Measurements from ENCODE around the gene RFX2.

Gene RFX2

DNA sequence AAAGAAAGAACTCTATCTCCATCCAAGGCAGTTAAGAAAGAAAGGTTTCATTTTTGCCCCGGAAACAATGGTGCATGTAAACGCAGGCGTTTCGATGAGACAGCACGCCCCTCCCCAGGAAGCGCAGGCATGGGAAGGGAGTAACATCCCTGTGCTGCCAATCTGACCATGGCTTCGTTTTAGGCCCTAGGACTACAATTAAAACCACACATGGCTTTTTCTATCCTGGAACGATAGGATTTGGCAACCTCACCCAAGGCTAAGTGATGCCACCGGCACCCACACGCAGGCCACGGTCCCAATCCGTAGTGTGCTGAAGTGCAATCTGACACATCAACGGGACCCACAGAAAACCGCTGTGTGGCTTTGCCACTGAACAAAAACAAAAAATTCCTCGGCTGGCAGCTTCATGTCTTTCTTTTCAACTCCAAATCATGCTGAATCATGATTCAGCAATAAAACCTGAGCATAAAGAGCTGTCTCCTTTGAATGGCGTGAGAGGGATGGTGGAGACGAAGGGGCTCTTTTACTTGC, 156.6 kb downstream of the RFX2 start:
- Histone ChIP-seq H2AK5ac (ENCODE audit: low read depth, low read length) (no peak overlapping the region), H4K91ac (ENCODE audit: low read depth, low read length, poor library complexity) (no peak overlapping the region), H3K4me3 (ENCODE audit: low read length in 2 of 2) (no peak overlapping the region), H3K9ac (ENCODE audit: low read depth, low read length, poor library complexity) (no peak overlapping the region), H3K27ac (replicated peaks; ENCODE audit: low read length) (no peak overlapping the region), H3K27me3 (ENCODE audit: control insufficient read depth in 3 of 3, insufficient read depth in 3 of 3, low read depth in 1 of 3, low read length in 3 of 3) (no peaks in the 10 kb centered on the region), H3K79me1 (ENCODE audit: low read depth, low read length) (peaks cover 12% of the 10 kb centered on the region), H3K4me1 (ENCODE audit: control insufficient read depth in 2 of 2, insufficient read depth in 1 of 2, low read depth in 1 of 2, low read length in 2 of 2) (peaks cover 44 to 49% of the 10 kb centered on the region in 2 donors), H2BK15ac (ENCODE audit: low read length) (no peak overlapping the region), H3K36me3 (replicated peaks in 1 of 2; ENCODE audit: control insufficient read depth in 2 of 2, insufficient read depth in 2 of 2, low read length in 2 of 2) (peaks cover 0 to 31% of the 10 kb centered on the region in 2 donors), H3K18ac (ENCODE audit: low read length) (no peak overlapping the region), H3K4me2 (ENCODE audit: insufficient read depth, low read length, poor library complexity, severe bottlenecking) (no peak overlapping the region), H3K23ac (ENCODE audit: low read depth, low read length, poor library complexity) (no peak overlapping the region), H3K9me3 (replicated peaks in 1 of 2; ENCODE audit: control insufficient read depth in 2 of 2, insufficient read depth in 1 of 2, low read depth in 1 of 2, low read length in 2 of 2) (no peaks in the 10 kb centered on the region), H4K8ac (ENCODE audit: low read depth, low read length) (no peak overlapping the region), H3K14ac (ENCODE audit: low read length) (no peak overlapping the region), H2BK5ac (ENCODE audit: low read length) (no peak overlapping the region), H2BK12ac (ENCODE audit: low read length) (no peak overlapping the region), H2BK120ac (ENCODE audit: low read depth, low read length) (no peak overlapping the region), H3K4ac (ENCODE audit: low read length) (no peak overlapping the region), H2AFZ (ENCODE audit: low read length) (no peak overlapping the region)
- DNase-seq (ENCODE audit: low spot score): no peak
- no CpG with 5 or more reads among the region's 17 CpGs for WGBS, 2 donors (ENCODE audit: extremely low coverage in 2 of 2, insufficient read length in 2 of 2, insufficient replicate concordance in 1 of 2)

DNA sequence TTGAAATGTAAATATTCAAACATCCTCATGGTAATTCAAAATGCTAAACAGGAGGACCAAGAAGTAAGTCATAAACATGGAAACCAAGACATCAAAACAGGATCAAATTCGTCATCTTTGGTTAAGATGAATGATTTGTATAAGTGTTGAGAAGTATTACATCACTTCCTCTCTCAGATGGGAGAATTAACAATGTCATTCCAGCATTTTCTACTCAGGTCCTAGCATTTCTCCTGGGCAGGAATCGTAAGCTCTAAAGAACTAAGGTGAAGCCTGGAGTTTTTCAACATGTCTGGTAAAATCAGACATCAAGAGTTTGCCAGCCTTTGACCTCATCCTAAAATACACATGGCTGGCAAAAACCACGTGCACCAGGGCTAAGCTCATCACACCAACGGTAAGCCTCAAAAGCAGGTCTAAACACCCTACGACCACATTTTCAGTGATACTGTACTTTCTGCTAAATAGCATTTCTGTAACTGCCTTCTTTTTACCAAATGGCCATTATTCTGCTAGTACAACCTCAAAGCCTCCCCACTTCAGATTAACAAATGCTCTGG, 157.2 kb downstream of the RFX2 start:
- Histone ChIP-seq H3K27ac (replicated peaks; ENCODE audit: low read length) (no peak overlapping the region), H2BK15ac (ENCODE audit: low read length) (no peak overlapping the region), H4K8ac (ENCODE audit: low read depth, low read length) (no peak overlapping the region), H3K14ac (ENCODE audit: low read length) (no peak overlapping the region), H2AFZ (ENCODE audit: low read length) (no peak overlapping the region), H2BK12ac (ENCODE audit: low read length) (no peak overlapping the region), H3K36me3 (replicated peaks in 1 of 2; ENCODE audit: control insufficient read depth in 2 of 2, insufficient read depth in 2 of 2, low read length in 2 of 2) (peaks cover 0 to 31% of the 10 kb centered on the region in 2 donors), H3K18ac (ENCODE audit: low read length) (no peak overlapping the region), H3K23ac (ENCODE audit: low read depth, low read length, poor library complexity) (no peak overlapping the region), H3K27me3 (ENCODE audit: control insufficient read depth in 3 of 3, insufficient read depth in 3 of 3, low read depth in 1 of 3, low read length in 3 of 3) (no peaks in the 10 kb centered on the region), H3K4me1 (ENCODE audit: control insufficient read depth in 2 of 2, insufficient read depth in 1 of 2, low read depth in 1 of 2, low read length in 2 of 2) (peaks cover 38 to 42% of the 10 kb centered on the region in 2 donors), H3K79me1 (ENCODE audit: low read depth, low read length) (peaks cover 12% of the 10 kb centered on the region), H3K9me3 (replicated peaks in 1 of 2; ENCODE audit: control insufficient read depth in 2 of 2, insufficient read depth in 1 of 2, low read depth in 1 of 2, low read length in 2 of 2) (no peaks in the 10 kb centered on the region), H2BK5ac (ENCODE audit: low read length) (no peak overlapping the region), H2BK120ac (ENCODE audit: low read depth, low read length) (no peak overlapping the region), H3K4me2 (ENCODE audit: insufficient read depth, low read length, poor library complexity, severe bottlenecking) (no peak overlapping the region), H4K91ac (ENCODE audit: low read depth, low read length, poor library complexity) (no peak overlapping the region), H3K4ac (ENCODE audit: low read length) (no peak overlapping the region), H3K4me3 (ENCODE audit: low read length in 2 of 2) (no peak overlapping the region), H2AK5ac (ENCODE audit: low read depth, low read length) (no peak overlapping the region), H3K9ac (ENCODE audit: low read depth, low read length, poor library complexity) (no peak overlapping the region)
- no CpG with 5 or more reads among the region's 5 CpGs for WGBS, 2 donors (ENCODE audit: extremely low coverage in 2 of 2, insufficient read length in 2 of 2, insufficient replicate concordance in 1 of 2)
- DNase-seq (ENCODE audit: low spot score): no peak

DNA sequence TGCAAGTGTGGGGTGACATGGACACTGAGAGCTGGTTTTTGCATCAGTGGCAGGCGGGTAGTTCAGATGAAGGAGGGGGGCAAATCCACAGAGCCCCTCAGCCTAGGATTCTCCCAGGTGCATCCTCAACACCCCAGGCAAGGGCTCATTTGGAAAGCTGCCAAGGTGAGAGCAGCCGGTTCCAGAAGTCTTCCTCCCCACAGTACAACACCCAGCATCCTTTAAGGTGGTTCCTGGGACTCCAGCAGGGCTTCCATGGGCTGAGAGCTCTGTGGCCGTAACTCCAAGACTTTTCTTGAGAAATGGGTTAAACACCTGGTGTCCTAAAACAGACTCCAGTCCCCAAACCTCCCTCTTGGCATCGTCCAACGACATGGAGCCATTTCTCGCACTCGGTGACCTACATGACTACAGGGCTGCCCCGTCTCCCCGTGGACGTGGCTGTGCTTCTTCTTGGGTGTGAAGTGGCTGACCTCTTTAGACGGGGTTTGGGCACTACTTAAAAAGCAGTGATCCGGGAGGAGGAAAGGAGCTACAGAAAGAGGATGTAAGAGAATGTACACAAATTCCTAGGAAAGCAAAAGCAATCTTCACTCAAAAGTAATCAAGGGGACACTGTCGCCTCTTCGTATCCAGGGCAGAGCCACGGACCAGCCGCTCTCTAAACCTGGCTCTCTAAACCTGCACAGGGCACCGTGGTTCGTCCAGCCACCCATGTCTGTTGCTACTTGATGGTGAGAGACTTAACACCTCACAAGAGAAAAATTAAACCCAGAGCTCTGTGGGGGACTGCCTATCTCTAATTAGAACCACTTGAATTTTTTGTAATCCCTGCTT, 157.9 kb downstream of the RFX2 start:
- no peak overlapping the region for H3K4ac ChIP-seq (ENCODE audit: low read length)
- no peak overlapping the region for H3K9ac ChIP-seq (ENCODE audit: low read depth, low read length, poor library complexity)
- no peaks in the 10 kb centered on the region for H3K27me3 ChIP-seq (ENCODE audit: control insufficient read depth in 3 of 3, insufficient read depth in 3 of 3, low read depth in 1 of 3, low read length in 3 of 3)
- WGBS, 2 donors (ENCODE audit: extremely low coverage in 2 of 2, insufficient read length in 2 of 2, insufficient replicate concordance in 1 of 2): no CpG with 5 or more reads among the region's 18 CpGs
- H3K27ac ChIP-seq (replicated peaks; ENCODE audit: low read length): no peak overlapping the region
- H3K18ac ChIP-seq (ENCODE audit: low read length): no peak overlapping the region
- H2AK5ac ChIP-seq (ENCODE audit: low read depth, low read length): no peak overlapping the region
- peaks cover 14% of the 10 kb centered on the region for H3K79me1 ChIP-seq (ENCODE audit: low read depth, low read length)
- peaks cover 36 to 42% of the 10 kb centered on the region in 2 donors for H3K4me1 ChIP-seq (ENCODE audit: control insufficient read depth in 2 of 2, insufficient read depth in 1 of 2, low read depth in 1 of 2, low read length in 2 of 2)
- no peak overlapping the region for H2BK120ac ChIP-seq (ENCODE audit: low read depth, low read length)
- H2AFZ ChIP-seq (ENCODE audit: low read length): no peak overlapping the region
- no peaks in the 10 kb centered on the region for H3K9me3 ChIP-seq (replicated peaks in 1 of 2; ENCODE audit: control insufficient read depth in 2 of 2, insufficient read depth in 1 of 2, low read depth in 1 of 2, low read length in 2 of 2)
- no peak overlapping the region for H2BK5ac ChIP-seq (ENCODE audit: low read length)
- H2BK12ac ChIP-seq (ENCODE audit: low read length): no peak overlapping the region
- H2BK15ac ChIP-seq (ENCODE audit: low read length): no peak overlapping the region
- H4K8ac ChIP-seq (ENCODE audit: low read depth, low read length): no peak overlapping the region
- peak overlapping the region; percentile 5 for H3K23ac ChIP-seq (ENCODE audit: low read depth, low read length, poor library complexity)
- no peak overlapping the region for H4K91ac ChIP-seq (ENCODE audit: low read depth, low read length, poor library complexity)
- H3K36me3 ChIP-seq (replicated peaks in 1 of 2; ENCODE audit: control insufficient read depth in 2 of 2, insufficient read depth in 2 of 2, low read length in 2 of 2): peaks cover 0 to 34% of the 10 kb centered on the region in 2 donors
- no peak overlapping the region for H3K4me3 ChIP-seq (ENCODE audit: low read length in 2 of 2)
- no peak overlapping the region for H3K14ac ChIP-seq (ENCODE audit: low read length)
- no peak overlapping the region for H3K4me2 ChIP-seq (ENCODE audit: insufficient read depth, low read length, poor library complexity, severe bottlenecking)
- no peak for DNase-seq (ENCODE audit: low spot score)

DNA sequence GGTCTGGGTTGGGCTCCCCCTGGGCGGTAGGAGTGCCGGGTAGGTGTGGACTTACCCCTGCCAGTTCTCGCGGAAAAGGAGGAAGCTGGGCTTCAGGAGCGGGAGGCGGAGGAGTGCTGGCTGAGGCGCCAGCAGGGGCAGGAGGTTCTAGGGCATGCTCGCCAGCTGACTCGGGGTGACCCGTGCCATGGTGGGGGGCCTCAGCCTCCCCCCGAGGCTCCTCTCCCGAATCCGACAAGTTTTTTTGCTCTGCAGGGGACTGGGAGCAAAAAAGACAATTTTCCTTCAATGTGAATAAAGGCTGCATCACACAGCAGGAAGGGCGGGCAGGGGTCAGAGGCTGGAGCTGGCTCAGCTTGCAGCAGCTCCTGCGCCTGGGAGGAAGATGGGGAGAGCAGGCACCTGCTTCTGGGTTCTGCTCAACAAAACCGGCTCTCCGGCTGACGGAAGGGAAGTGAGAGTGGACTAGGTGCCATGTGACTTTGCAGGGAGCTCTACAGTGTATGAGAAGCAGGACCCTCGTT, 158.9 kb downstream of the RFX2 start:
- Histone ChIP-seq H3K9ac (ENCODE audit: low read depth, low read length, poor library complexity) (no peak overlapping the region), H3K4me1 (ENCODE audit: control insufficient read depth in 2 of 2, insufficient read depth in 1 of 2, low read depth in 1 of 2, low read length in 2 of 2) (peaks cover 37 to 44% of the 10 kb centered on the region in 2 donors), H4K8ac (ENCODE audit: low read depth, low read length) (no peak overlapping the region), H3K79me1 (ENCODE audit: low read depth, low read length) (peaks cover 17% of the 10 kb centered on the region), H3K18ac (ENCODE audit: low read length) (peak overlapping the region; percentile 11), H3K14ac (ENCODE audit: low read length) (no peak overlapping the region), H2BK15ac (ENCODE audit: low read length) (no peak overlapping the region), H2BK120ac (ENCODE audit: low read depth, low read length) (no peak overlapping the region), H3K27me3 (ENCODE audit: control insufficient read depth in 3 of 3, insufficient read depth in 3 of 3, low read depth in 1 of 3, low read length in 3 of 3) (no peaks in the 10 kb centered on the region), H3K36me3 (replicated peaks in 1 of 2; ENCODE audit: control insufficient read depth in 2 of 2, insufficient read depth in 2 of 2, low read length in 2 of 2) (peaks cover 0 to 34% of the 10 kb centered on the region in 2 donors), H3K4me2 (ENCODE audit: insufficient read depth, low read length, poor library complexity, severe bottlenecking) (no peak overlapping the region), H4K91ac (ENCODE audit: low read depth, low read length, poor library complexity) (no peak overlapping the region), H3K4ac (ENCODE audit: low read length) (no peak overlapping the region), H2BK12ac (ENCODE audit: low read length) (no peak overlapping the region), H3K27ac (replicated peaks; ENCODE audit: low read length) (no peak overlapping the region), H3K4me3 (ENCODE audit: low read length in 2 of 2) (no peak overlapping the region), H2AFZ (ENCODE audit: low read length) (no peak overlapping the region), H3K9me3 (replicated peaks in 1 of 2; ENCODE audit: control insufficient read depth in 2 of 2, insufficient read depth in 1 of 2, low read depth in 1 of 2, low read length in 2 of 2) (no peaks in the 10 kb centered on the region), H2AK5ac (ENCODE audit: low read depth, low read length) (no peak overlapping the region), H2BK5ac (ENCODE audit: low read length) (no peak overlapping the region), H3K23ac (ENCODE audit: low read depth, low read length, poor library complexity) (no peak overlapping the region)
- WGBS, 2 donors (ENCODE audit: extremely low coverage in 2 of 2, insufficient read length in 2 of 2, insufficient replicate concordance in 1 of 2): no CpG with 5 or more reads among the region's 19 CpGs
- DNase-seq (ENCODE audit: low spot score): no peak
